H1 (cell line): Measurements from ENCODE around the gene LRRK1. TPM values are rescaled to one million over a fixed set of nuclear protein-coding genes. Genes with fewer than 3 reads are reported as not detected.

ENCODE experiments used
- CTCF ChIA-PET: fragments of 300-600 bp; sonication (Branson Sonifier 250); formaldehyde crosslinking; loops from one replicate; lab custom pipeline; 2021; ENCODE audit not compliant: partially characterized antibody; lab: Charles Lee
- POLR2A ChIA-PET: fragments of 300-600 bp; sonication (Branson Sonifier 250); formaldehyde crosslinking; loops from one replicate; lab custom pipeline; 2021; ENCODE audit warnings: inconsistent platforms; ENCODE audit not compliant: partially characterized antibody; lab: Charles Lee
- DNase-seq, 2 experiments: peaks; one replicate each; pipeline versions ENCODE4 v3.0.0 to v3.0.0-alpha.2; 2010 to 2022; ENCODE audit warnings: low spot score in 2 of 2, low read depth in 1 of 2, mixed read lengths in 1 of 2
- FAIRE-seq: peaks from 2 replicates; lab custom pipeline; 2011; peaks lifted over from hg19 to GRCh38; lab: Jason Lieb, UNC
- H2AFZ ChIP-seq: 2 replicates; pipeline ENCODE4 v1.8.1; 2012; ENCODE audit warnings: low read length, inconsistent platforms
- H2AK5ac ChIP-seq: 2 replicates; pipeline ENCODE4 v1.6.1; 2013; ENCODE audit warnings: low read depth, low read length
- H2BK120ac ChIP-seq: replicated peaks from 2 replicates; pipeline ENCODE3; 2013; ENCODE audit warnings: low read depth, low read length, inconsistent platforms
- H2BK12ac ChIP-seq: 2 replicates; pipeline ENCODE4 v1.6.1; 2013; ENCODE audit warnings: low read depth, low read length
- H2BK15ac ChIP-seq: 2 replicates; pipeline ENCODE4 v1.6.1; 2013; ENCODE audit warnings: low read length
- H2BK20ac ChIP-seq: 2 replicates; pipeline ENCODE4 v1.6.1; 2013; ENCODE audit warnings: low read length
- H2BK5ac ChIP-seq: 2 replicates; pipeline ENCODE4 v1.6.1; 2013; ENCODE audit warnings: low read depth, low read length
- H3K14ac ChIP-seq: 2 replicates; pipeline ENCODE4 v1.6.1; 2013; ENCODE audit warnings: inconsistent platforms; ENCODE audit not compliant: insufficient read length
- H3K18ac ChIP-seq: 2 replicates; pipeline ENCODE4 v1.6.1; 2013; ENCODE audit warnings: low read length; ENCODE audit errors: extremely low read depth
- H3K23ac ChIP-seq: 2 replicates; pipeline ENCODE4 v1.6.1; 2013; ENCODE audit warnings: inconsistent platforms; ENCODE audit not compliant: insufficient read length
- H3K23me2 ChIP-seq: 2 replicates; pipeline ENCODE4 v1.6.1; 2013; ENCODE audit warnings: low read depth, low read length
- H3K27ac ChIP-seq: 2 replicates; pipeline ENCODE4 v1.6.1; 2011; ENCODE audit warnings: low read depth, low read length, inconsistent platforms
- H3K27me3 ChIP-seq, 4 experiments: replicated peaks in 1 of 4; 1 replicate in 1 of 4; 2 replicates in 3 of 4; pipeline versions ENCODE4 v1.6.1 to v1.8.1; 2011 to 2013; ENCODE audit warnings: low read length in 3 of 4, mild to moderate bottlenecking in 3 of 4, inconsistent platforms in 2 of 4, mixed read lengths in 2 of 4, moderate library complexity in 1 of 4; ENCODE audit not compliant: control insufficient read depth in 3 of 4, insufficient read depth in 3 of 4; ENCODE audit errors: extremely low read depth in 1 of 4
- H3K36me3 ChIP-seq, 4 experiments: 2 replicates each; pipeline versions ENCODE4 v1.6.1 to v1.8.1; 2011 to 2013; ENCODE audit warnings: mild to moderate bottlenecking in 4 of 4, low read length in 3 of 4, moderate library complexity in 2 of 4, control low read depth in 1 of 4, inconsistent platforms in 1 of 4; ENCODE audit not compliant: insufficient read depth in 4 of 4, control insufficient read depth in 2 of 4
- H3K4ac ChIP-seq: replicated peaks from 2 replicates; pipeline ENCODE3; 2013; ENCODE audit warnings: low read length, low read depth, mixed read lengths, inconsistent platforms; ENCODE audit not compliant: insufficient read length
- H3K4me1 ChIP-seq, 4 experiments: replicated peaks in 1 of 4; 1 replicate in 1 of 4; 2 replicates in 3 of 4; pipeline versions ENCODE4 v1.6.1 to v1.8.1; 2011 to 2013; ENCODE audit warnings: low read length in 3 of 4, inconsistent platforms in 2 of 4, mixed read lengths in 1 of 4; ENCODE audit not compliant: insufficient read depth in 4 of 4, control insufficient read depth in 3 of 4
- H3K4me2 ChIP-seq, 2 experiments: 2 replicates each; pipeline versions ENCODE4 v1.6.1 to v1.8.1; 2011 to 2013; ENCODE audit warnings: low read depth in 2 of 2, low read length in 2 of 2, control low read depth in 1 of 2, inconsistent platforms in 1 of 2, mild to moderate bottlenecking in 1 of 2; ENCODE audit not compliant: insufficient read depth in 1 of 2
- H3K4me3 ChIP-seq, 4 experiments: fragments of 200-600, 300-600 bp in 1 of 4; sonication (generic), shearing (Covaris generic), sonication (Bioruptor Twin) in 1 of 4; 2 replicates each; pipeline versions ENCODE4 v1.5.1 to v1.8.1; 2011 to 2016; ENCODE audit warnings: low read length in 4 of 4, low read depth in 3 of 4, control low read depth in 2 of 4, inconsistent platforms in 2 of 4, mild to moderate bottlenecking in 2 of 4, mixed read lengths in 1 of 4, moderate library complexity in 1 of 4; ENCODE audit not compliant: insufficient read depth in 2 of 4; ENCODE audit errors: extremely low read depth in 1 of 4
- H3K56ac ChIP-seq: replicated peaks from 2 replicates; pipeline ENCODE3; 2013; ENCODE audit warnings: low read depth, mild to moderate bottlenecking, mixed read lengths, low read length, inconsistent platforms; ENCODE audit not compliant: insufficient read length
- H3K79me1 ChIP-seq: 2 replicates; pipeline ENCODE4 v1.6.1; 2013; ENCODE audit warnings: low read depth, low read length, control low read depth
- H3K79me2 ChIP-seq, 2 experiments: 2 replicates each; pipeline versions ENCODE4 v1.6.1 to v1.8.1; 2012 to 2013; ENCODE audit warnings: low read length in 2 of 2, mild to moderate bottlenecking in 2 of 2, inconsistent platforms in 1 of 2; ENCODE audit not compliant: insufficient read depth in 2 of 2, control insufficient read depth in 1 of 2
- H3K9ac ChIP-seq, 4 experiments: replicated peaks in 1 of 4; 1 replicate in 1 of 4; 2 replicates in 3 of 4; pipeline versions ENCODE4 v1.6.1 to v1.8.1; 2011 to 2013; ENCODE audit warnings: low read depth in 3 of 4, low read length in 3 of 4, control low read depth in 2 of 4, mild to moderate bottlenecking in 2 of 4, moderate library complexity in 2 of 4, inconsistent platforms in 1 of 4; ENCODE audit errors: extremely low read depth in 1 of 4
- H3K9me3 ChIP-seq, 2 experiments: 2 replicates each; pipeline versions ENCODE4 v1.6.1 to v1.8.1; 2012 to 2013; ENCODE audit warnings: mild to moderate bottlenecking in 2 of 2, moderate library complexity in 2 of 2, control low read depth in 1 of 2, inconsistent platforms in 1 of 2, low read depth in 1 of 2, low read length in 1 of 2, mixed read lengths in 1 of 2; ENCODE audit not compliant: insufficient read depth in 2 of 2
- H4K20me1 ChIP-seq, 2 experiments: replicated peaks in 1 of 2; 2 replicates each; pipeline versions ENCODE3 to v1.8.1; 2011 to 2013; ENCODE audit warnings: inconsistent platforms in 2 of 2, low read length in 2 of 2, mild to moderate bottlenecking in 1 of 2; ENCODE audit not compliant: insufficient read depth in 2 of 2, control insufficient read depth in 1 of 2
- H4K5ac ChIP-seq: 2 replicates; pipeline ENCODE4 v1.6.1; 2013; ENCODE audit warnings: low read length, low read depth, mixed read lengths, inconsistent platforms; ENCODE audit not compliant: insufficient read length
- H4K8ac ChIP-seq: 2 replicates; pipeline ENCODE4 v1.8.0; 2013; ENCODE audit warnings: mild to moderate bottlenecking, moderate library complexity, low read length, inconsistent platforms; ENCODE audit not compliant: insufficient read depth; ENCODE audit errors: extremely low read depth
- H4K91ac ChIP-seq: replicated peaks from 2 replicates; pipeline ENCODE3; 2013; ENCODE audit warnings: low read length, mixed read lengths, inconsistent platforms; ENCODE audit not compliant: insufficient read length
- CBX5 ChIP-seq: fragments of 300-800, 300-1000 bp; sonication (generic); IDR thresholded peaks from 2 replicates; pipeline ENCODE4 v1.7.1; 2016; ENCODE audit warnings: antibody characterized with exemption, low read length, low read depth
- HDAC2 ChIP-seq, 2 experiments: fragments of 300-600 bp in 1 of 2; sonication (generic) in 1 of 2; IDR thresholded peaks; 2 replicates each; pipeline ENCODE4 v1.6.1; 2011 to 2012; ENCODE audit warnings: low read depth in 2 of 2, low read length in 2 of 2, mild to moderate bottlenecking in 2 of 2, moderate library complexity in 2 of 2, borderline replicate concordance in 1 of 2, inconsistent platforms in 1 of 2
- HDAC6 ChIP-seq: IDR thresholded peaks from one replicate; pipeline ENCODE4 v1.7.1; 2012; ENCODE audit warnings: low read depth, mild to moderate bottlenecking, inconsistent platforms, low read length, moderate library complexity
- POLR2A ChIP-seq, 2 experiments: IDR thresholded peaks; 1 replicate in 1 of 2; 2 replicates in 1 of 2; pipeline ENCODE4 v1.6.1; 2011; ENCODE audit warnings: low read depth in 2 of 2, low read length in 2 of 2, mild to moderate bottlenecking in 2 of 2; ENCODE audit errors: control extremely low read depth in 1 of 2
- SIN3A ChIP-seq, 2 experiments: IDR thresholded peaks in 1 of 2; conservative IDR thresholded peaks in 1 of 2; 2 replicates each; pipeline ENCODE4 v1.6.1; 2011 to 2012; ENCODE audit warnings: low read length in 2 of 2, improper control_type of control experiment in 1 of 2, low read depth in 1 of 2, mild to moderate bottlenecking in 1 of 2
- WGBS, 2 experiments: shearing (Covaris generic) in 1 of 2; methylation state at CpG; one replicate each; pipeline versions ENCODE4 v1.1.6 to v1.1.7; 2013 to 2015; ENCODE audit warnings: low lambda C conversion rate in 2 of 2, mixed read lengths in 2 of 2, inconsistent platforms in 1 of 2, low coverage in 1 of 2, missing lambda C conversion rate in 1 of 2; ENCODE audit not compliant: insufficient replicate concordance in 2 of 2, insufficient coverage in 1 of 2, insufficient read length in 1 of 2; ENCODE audit errors: extremely low coverage in 1 of 2, missing lambda C conversion rate in 1 of 2; 5-methylcytosine and 5-hydroxymethylcytosine counted together
- polyA plus RNA-seq, 7 experiments: library from polyadenylated mRNA; depleted of rRNA in 3 of 7; stranded (reverse) in 5 of 7; unstranded in 2 of 7; fragments of >200 nt in 5 of 7; fragments of 200-250 nt in 2 of 7; gene quantifications; 1 replicate in 5 of 7; 2 replicates in 1 of 7; 4 replicates in 1 of 7; pipeline versions ENCODE4 v1.2.1 to v1.2.3, GENCODE V29; 2011 to 2013; ENCODE audit warnings: missing spikeins in 2 of 7, mixed read lengths in 2 of 7
- total RNA-seq: library from RNA; stranded (reverse); fragmentation: NEBNext Ultra II Directional; extraction: Animal tissue kit (Norgen Biotek cat#: 25700); gene quantifications from 2 replicates; pipeline ENCODE4 v1.2.1, GENCODE V29; 2021

LRRK1 gene
- total and polyA plus RNA-seq, 2 of the 8 experiments (the other 6 are each of a cell fraction or from before 2014, with no cell fraction given): 1.2 to 3.6 TPM

DNA sequence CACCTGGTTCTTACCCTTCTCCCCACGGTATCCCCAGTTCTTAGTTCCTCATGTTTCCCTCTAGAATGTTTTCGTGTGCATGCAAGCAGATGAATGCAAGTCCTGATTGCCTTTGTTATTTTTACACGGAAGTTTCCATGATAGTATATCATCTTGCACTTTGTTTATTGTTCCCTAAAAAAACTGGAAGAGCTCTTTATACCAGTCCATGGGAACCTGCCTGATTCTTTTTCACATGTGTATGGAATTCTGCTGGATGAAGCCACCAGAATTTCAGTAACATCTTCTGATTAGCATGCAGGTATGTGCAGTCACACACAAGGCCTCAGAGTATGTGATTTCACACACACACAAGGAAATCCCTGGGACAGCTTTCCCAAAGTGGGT lies 16.0 kb upstream of the LRRK1 start:
- no peak overlapping the region for H3K4me2 ChIP-seq
- H3K27me3 ChIP-seq: no peaks in the 10 kb centered on the region
- no peak overlapping the region for H2AK5ac ChIP-seq
- no peak overlapping the region for H3K23ac ChIP-seq
- no peak overlapping the region for H3K18ac ChIP-seq
- TF ChIP-seq CBX5 (no peak), HDAC6 (no peak), POLR2A (IDR thresholded peaks at IDR 0.05; ENCODE audit: control extremely low read depth in 1 of 2, low read depth in 2 of 2, low read length in 2 of 2) (no peak), HDAC2 (IDR thresholded peaks at IDR 0.05; ENCODE audit: borderline replicate concordance in 1 of 2, low read depth in 2 of 2, low read length in 2 of 2) (no peak), SIN3A (conservative IDR thresholded peaks at IDR 0.05 in 1 of 2, IDR thresholded peaks at IDR 0.05 in 1 of 2; ENCODE audit: low read depth in 1 of 2, low read length in 2 of 2) (no peak)
- ChIA-PET CTCF (interaction anchor here (0.8 to 13.4 kb wide), 5 partner anchors 14 to 138 kb away, joined by 3 to 150 read pairs (median 4); partner anchors contain the start of gene LRRK1), POLR2A (no interaction called here)
- FAIRE-seq: no peak
- no peak overlapping the region for H3K9ac ChIP-seq
- no peak overlapping the region for H4K8ac ChIP-seq
- DNase-seq: no peak
- H3K79me2 ChIP-seq: no peaks in the 10 kb centered on the region
- no peak overlapping the region for H2BK15ac ChIP-seq
- H3K79me1 ChIP-seq: no peaks in the 10 kb centered on the region
- no peaks in the 10 kb centered on the region for H3K9me3 ChIP-seq
- no peaks in the 10 kb centered on the region for H3K23me2 ChIP-seq
- H2BK12ac ChIP-seq: no peak overlapping the region
- no peaks in the 10 kb centered on the region for H4K20me1 ChIP-seq
- no peak overlapping the region for H3K14ac ChIP-seq
- H2BK120ac ChIP-seq: no peak overlapping the region
- H2AFZ ChIP-seq: no peak overlapping the region
- H3K4me1 ChIP-seq: peaks cover 0 to 10% (median 3%) of the 10 kb centered on the region in 4 experiments; a peak in 5 of 7 replicates
- no peak overlapping the region for H4K91ac ChIP-seq
- H2BK20ac ChIP-seq: no peak overlapping the region
- H2BK5ac ChIP-seq: no peak overlapping the region
- no peak overlapping the region for H3K56ac ChIP-seq
- no peak overlapping the region for H3K4me3 ChIP-seq
- no peak overlapping the region for H3K27ac ChIP-seq
- H3K4ac ChIP-seq: no peak overlapping the region
- WGBS, 2 experiments: 84% methylated on average over 3 of the region's 3 CpGs; no CpG with 5 or more reads in 1 of the 2 experiments
- H4K5ac ChIP-seq: no peak overlapping the region
- H3K36me3 ChIP-seq: no peaks in the 10 kb centered on the region
